ENCODE data around the gene COTL1. TPM values are rescaled to one million over a fixed set of nuclear protein-coding genes. Genes with fewer than 3 reads are reported as not detected.

Gene COTL1
- total and polyA plus RNA-seq, 9 of the 15 experiments (the other 6 are each of a cell fraction or from before 2014, with no cell fraction given), result 27.7 to 185 (median 72.5) TPM

- TF ChIP-seq SREBF1 (IDR thresholded peaks at IDR 0.05; ENCODE audit: borderline replicate concordance, low read depth, low read length), result no peak
- no peak for TF ChIP-seq ETV5 (CRISPR knock-in tag; IDR thresholded peaks at IDR 0.05; ENCODE audit: low read depth)
- TF ChIP-seq ZNF408 (CRISPR knock-in tag; IDR thresholded peaks at IDR 0.05; ENCODE audit: low read depth), result no peak
- no peak for TF ChIP-seq MYC (IDR thresholded peaks at IDR 0.05; ENCODE audit: low read depth, low read length)
- TF ChIP-seq MYC (CRISPR knock-in tag; IDR thresholded peaks at IDR 0.05; ENCODE audit: borderline replicate concordance, low read depth), result no peak
- no peak for TF ChIP-seq ZBTB8A (IDR thresholded peaks at IDR 0.05; ENCODE audit: partially characterized antibody)
- no peak for TF ChIP-seq ZNF146 (CRISPR knock-in tag; IDR thresholded peaks at IDR 0.05; ENCODE audit: unreplicated experiment)
- no peak for TF ChIP-seq ZNF143 (CRISPR knock-in tag; IDR thresholded peaks at IDR 0.05)
- no peak for TF ChIP-seq TRIM25 (IDR thresholded peaks at IDR 0.05; ENCODE audit: borderline replicate concordance)
Measured at GRCh38 chr16:84614968-84615813, 2.7 kb downstream of the COTL1 start (continued).

Data from K562 (cell line).